Left renal pelvis (tissue), 4 donors: ENCODE measurements around the gene GGA1. TPM values are rescaled to one million over a fixed set of nuclear protein-coding genes. Genes with fewer than 3 reads are reported as not detected.

ENCODE experiments used
- polyA plus RNA-seq, 4 donors: library from polyadenylated mRNA; unstranded; fragments of 120-200 nt; gene quantifications; one replicate each; pipeline ENCODE4 v1.2.1, GENCODE V29; 2013; ENCODE audit not compliant: insufficient read length in 4 of 4

GGA1 gene
- polyA plus RNA-seq, 4 donors, result 34.9 to 78.9 (median 47.2) TPM

Other genes with a start within 250 kb of the GGA1 start
- gene ELFN2, start 181.4 kb upstream of the GGA1 start, polyA plus RNA-seq, result 1 to 10 TPM in 3 of 4 donors, under 1 TPM in 1; 0.54 to 5.3 (median 1.4) TPM
- gene MFNG, start 122.5 kb upstream of the GGA1 start, polyA plus RNA-seq, result 10 to 100 TPM in 1 of 4 donors, 1 to 10 TPM in 3; 4.6 to 10.4 (median 8.1) TPM
- 10 to 100 TPM; 13.4 to 27.7 (median 16.6) TPM for gene CARD10, start 89.4 kb upstream of the GGA1 start, polyA plus RNA-seq
- gene CDC42EP1, start 48.4 kb upstream of the GGA1 start, polyA plus RNA-seq, result 10 to 100 TPM; 35.3 to 71.5 (median 53.8) TPM
- 10 to 100 TPM in 3 of 4 donors, 1 to 10 TPM in 1; 2.5 to 30.7 (median 27.6) TPM for gene LGALS2, start 28.7 kb upstream of the GGA1 start, polyA plus RNA-seq
- 10 to 100 TPM; 16.1 to 27.5 (median 24.1) TPM for gene SH3BP1, start 30.8 kb downstream of the GGA1 start, polyA plus RNA-seq
- gene PDXP, start 49.9 kb downstream of the GGA1 start, polyA plus RNA-seq, result 10 to 100 TPM; 15.2 to 19.9 (median 17.9) TPM
- 1,000 to 10,000 TPM in 1 of 4 donors, 100 to 1,000 TPM in 3; 391 to 1,057 (median 412) TPM for gene LGALS1, start 66.8 kb downstream of the GGA1 start, polyA plus RNA-seq
- 10 to 100 TPM; 16.4 to 26.6 (median 17.4) TPM for gene NOL12, start 77.5 kb downstream of the GGA1 start, polyA plus RNA-seq
- gene TRIOBP, start 88.2 kb downstream of the GGA1 start, polyA plus RNA-seq, result 10 to 100 TPM; 51.8 to 86.1 (median 61.4) TPM
- 10 to 100 TPM in 3 of 4 donors, 1 to 10 TPM in 1; 5.7 to 18.6 (median 12.5) TPM for gene GCAT, start 199.1 kb downstream of the GGA1 start, polyA plus RNA-seq
- gene GALR3, start 214.5 kb downstream of the GGA1 start, polyA plus RNA-seq, result not detected
- gene ANKRD54, start 235.5 kb downstream of the GGA1 start, polyA plus RNA-seq, result 10 to 100 TPM; 12.4 to 30.9 (median 25.6) TPM
- gene EIF3L, start 240.6 kb downstream of the GGA1 start, polyA plus RNA-seq, result 1,000 to 10,000 TPM in 2 of 4 donors, 100 to 1,000 TPM in 2; 927 to 1,098 (median 1,031) TPM